ENCODE results near the gene PRKAG2. TPM values are rescaled to one million over a fixed set of nuclear protein-coding genes. Genes with fewer than 3 reads are reported as not detected.

PRKAG2 gene
- total and polyA plus RNA-seq, 2 experiments from 2014 or later, result 17.0 to 19.5 TPM

DNA sequence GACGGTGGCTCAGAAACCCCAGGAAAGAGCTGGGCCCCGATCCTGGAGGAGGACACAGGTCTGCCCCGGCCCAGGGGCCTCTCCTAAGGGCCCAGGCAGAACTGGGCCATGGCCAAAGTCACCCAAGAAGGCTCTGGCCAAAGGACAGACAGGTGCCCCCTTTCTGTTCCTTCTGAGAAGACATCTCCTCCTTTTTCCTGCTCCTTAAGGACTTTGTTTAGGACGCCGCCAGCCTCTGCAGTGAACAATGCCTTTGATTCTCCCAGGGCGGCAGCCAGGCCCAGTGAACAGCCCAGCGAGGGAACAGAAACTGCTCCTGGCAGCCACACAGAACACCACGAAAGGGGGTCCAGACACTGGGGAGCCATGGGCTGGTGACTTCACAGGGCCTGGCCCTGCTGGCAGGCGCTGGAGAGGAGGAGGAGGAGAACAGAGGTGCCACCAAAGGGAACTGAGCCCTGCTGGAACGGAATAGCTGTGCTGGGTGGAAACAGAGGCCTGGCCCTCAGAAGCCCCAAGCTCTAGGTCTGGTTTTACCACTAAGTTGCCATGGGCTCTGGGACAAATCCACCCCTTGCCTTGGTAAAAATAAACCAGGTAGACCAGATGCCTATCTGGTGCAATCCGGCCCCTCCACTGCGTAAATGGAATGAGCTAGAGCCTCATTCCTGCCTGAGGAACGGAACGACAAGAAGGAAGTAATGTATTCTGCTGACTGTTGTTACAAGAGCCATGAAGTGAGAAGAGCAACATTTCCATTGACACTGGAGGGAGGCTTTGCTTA lies 193.9 kb downstream of the PRKAG2 start:
- Histone ChIP-seq H3K27ac (no peak overlapping the region), H3K36me3 (ENCODE audit: low read depth) (no peaks in the 10 kb centered on the region), H3K9me2 (ENCODE audit: insufficient read depth) (no peaks in the 10 kb centered on the region), H3K4me1 (ENCODE audit: insufficient read depth) (peaks cover 23% of the 10 kb centered on the region), H3K4me2 (ENCODE audit: unreplicated experiment) (no peak overlapping the region), H3F3A (ENCODE audit: insufficient read depth) (peaks cover 15% of the 10 kb centered on the region), H3K27me3 (replicated peaks; ENCODE audit: insufficient read depth) (no peaks in the 10 kb centered on the region), H3K4me3 (no peak overlapping the region), H4K20me1 (ENCODE audit: insufficient read depth) (no peaks in the 10 kb centered on the region), H2AFZ (no peak overlapping the region), H3K79me2 (ENCODE audit: insufficient read depth) (no peaks in the 10 kb centered on the region), H3K9me3 (ENCODE audit: low read depth) (no peaks in the 10 kb centered on the region), H3K9ac (no peak overlapping the region)
- in situ Hi-C loops (cut with MboI), result no loop called here
- no peak for TF ChIP-seq EZH2 (IDR thresholded peaks at IDR 0.05; ENCODE audit: insufficient read depth, poor library complexity, severe bottlenecking)
- no peak for TF ChIP-seq EZH2phosphoT487 (IDR thresholded peaks at IDR 0.05; ENCODE audit: insufficient read depth, low read depth)
- 91 to 92% methylated on average over 13 to 14 of the region's 14 CpGs for WGBS, 2 experiments (ENCODE audit: low coverage in 1 of 2, low lambda C conversion rate in 2 of 2, missing lambda C conversion rate in 2 of 2)
- DNase-seq, result no peak

DNA sequence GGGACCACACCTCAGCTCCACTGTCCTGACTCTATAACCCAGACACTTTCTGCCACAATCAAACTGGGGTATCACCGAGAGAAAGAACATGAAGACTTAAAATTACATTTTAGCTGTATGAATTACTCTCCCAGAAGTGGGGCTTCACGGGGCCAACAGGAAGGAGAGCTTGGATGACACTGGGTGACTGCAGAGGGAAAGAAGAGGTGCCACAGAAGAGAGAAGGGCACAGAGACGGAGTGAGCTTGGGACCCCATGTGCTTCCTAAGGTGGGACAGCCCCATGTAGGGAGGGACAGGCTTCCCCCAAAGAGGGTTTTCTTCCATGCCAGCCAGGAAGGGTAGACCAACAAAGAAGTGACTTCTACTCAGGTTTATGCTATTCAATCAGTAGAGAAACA lies 195.2 kb downstream of the PRKAG2 start:
- Histone ChIP-seq H4K20me1 (ENCODE audit: insufficient read depth) (no peaks in the 10 kb centered on the region), H3K27ac (no peak overlapping the region), H3K4me3 (no peak overlapping the region), H3K9me2 (ENCODE audit: insufficient read depth) (no peaks in the 10 kb centered on the region), H3K4me1 (ENCODE audit: insufficient read depth) (peaks cover 10% of the 10 kb centered on the region), H2AFZ (no peak overlapping the region), H3K9ac (no peak overlapping the region), H3K79me2 (ENCODE audit: insufficient read depth) (no peaks in the 10 kb centered on the region), H3K27me3 (replicated peaks; ENCODE audit: insufficient read depth) (no peaks in the 10 kb centered on the region), H3K36me3 (ENCODE audit: low read depth) (no peaks in the 10 kb centered on the region), H3K9me3 (ENCODE audit: low read depth) (no peaks in the 10 kb centered on the region), H3F3A (ENCODE audit: insufficient read depth) (peaks cover 8% of the 10 kb centered on the region; the same call in 1 of the 2 replicates), H3K4me2 (ENCODE audit: unreplicated experiment) (no peak overlapping the region)
- TF ChIP-seq EZH2 (IDR thresholded peaks at IDR 0.05; ENCODE audit: insufficient read depth, poor library complexity, severe bottlenecking) (no peak), EZH2phosphoT487 (IDR thresholded peaks at IDR 0.05; ENCODE audit: insufficient read depth, low read depth) (no peak)
- no peak for DNase-seq
- in situ Hi-C loops (cut with MboI), result no loop called here
- 90 to 94% methylated on average over 3 of the region's 3 CpGs for WGBS, 2 experiments (ENCODE audit: low coverage in 1 of 2, low lambda C conversion rate in 2 of 2, missing lambda C conversion rate in 2 of 2)

DNA sequence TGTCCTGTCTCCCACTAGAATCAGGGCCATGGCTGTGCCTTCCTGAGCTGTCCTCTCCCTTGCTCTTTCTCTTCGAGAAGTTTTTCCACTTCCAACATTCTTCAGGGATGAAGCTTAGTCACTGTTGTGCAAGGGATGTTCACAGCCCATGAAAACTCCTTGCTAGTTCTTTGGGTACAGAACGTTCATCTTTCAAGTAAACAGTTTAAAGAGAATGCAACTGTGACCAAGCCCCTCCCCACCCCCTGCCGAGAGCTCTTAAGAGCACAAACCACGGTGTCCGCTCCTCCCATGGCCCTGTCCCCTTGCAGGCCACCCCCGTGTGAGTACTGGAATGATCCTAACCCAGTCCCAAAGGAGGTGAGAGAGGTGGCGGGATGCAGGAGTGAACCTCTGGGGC lies 196.1 kb downstream of the PRKAG2 start:
- Histone ChIP-seq H3K4me2 (ENCODE audit: unreplicated experiment) (no peak overlapping the region), H3K79me2 (ENCODE audit: insufficient read depth) (no peaks in the 10 kb centered on the region), H3K9ac (no peak overlapping the region), H3K9me2 (ENCODE audit: insufficient read depth) (no peaks in the 10 kb centered on the region), H3K9me3 (ENCODE audit: low read depth) (no peaks in the 10 kb centered on the region), H2AFZ (no peak overlapping the region), H3F3A (ENCODE audit: insufficient read depth) (0 out of 2 replicates have a peak, but pooled peaks cover 4% of the 10 kb centered on the region), H4K20me1 (ENCODE audit: insufficient read depth) (no peaks in the 10 kb centered on the region), H3K4me3 (no peak overlapping the region), H3K4me1 (ENCODE audit: insufficient read depth) (peaks cover 5% of the 10 kb centered on the region; the same call in 1 of the 2 replicates), H3K36me3 (ENCODE audit: low read depth) (no peaks in the 10 kb centered on the region), H3K27me3 (replicated peaks; ENCODE audit: insufficient read depth) (no peaks in the 10 kb centered on the region), H3K27ac (no peak overlapping the region)
- in situ Hi-C loops (cut with MboI), result no loop called here
- 18 to 23% methylated on average over 7 of the region's 7 CpGs for WGBS, 2 experiments (ENCODE audit: low coverage in 1 of 2, low lambda C conversion rate in 2 of 2, missing lambda C conversion rate in 2 of 2)
- TF ChIP-seq EZH2phosphoT487 (IDR thresholded peaks at IDR 0.05; ENCODE audit: insufficient read depth, low read depth) (no peak), EZH2 (IDR thresholded peaks at IDR 0.05; ENCODE audit: insufficient read depth, poor library complexity, severe bottlenecking) (no peak)
- peak; percentile 83 for DNase-seq

DNA sequence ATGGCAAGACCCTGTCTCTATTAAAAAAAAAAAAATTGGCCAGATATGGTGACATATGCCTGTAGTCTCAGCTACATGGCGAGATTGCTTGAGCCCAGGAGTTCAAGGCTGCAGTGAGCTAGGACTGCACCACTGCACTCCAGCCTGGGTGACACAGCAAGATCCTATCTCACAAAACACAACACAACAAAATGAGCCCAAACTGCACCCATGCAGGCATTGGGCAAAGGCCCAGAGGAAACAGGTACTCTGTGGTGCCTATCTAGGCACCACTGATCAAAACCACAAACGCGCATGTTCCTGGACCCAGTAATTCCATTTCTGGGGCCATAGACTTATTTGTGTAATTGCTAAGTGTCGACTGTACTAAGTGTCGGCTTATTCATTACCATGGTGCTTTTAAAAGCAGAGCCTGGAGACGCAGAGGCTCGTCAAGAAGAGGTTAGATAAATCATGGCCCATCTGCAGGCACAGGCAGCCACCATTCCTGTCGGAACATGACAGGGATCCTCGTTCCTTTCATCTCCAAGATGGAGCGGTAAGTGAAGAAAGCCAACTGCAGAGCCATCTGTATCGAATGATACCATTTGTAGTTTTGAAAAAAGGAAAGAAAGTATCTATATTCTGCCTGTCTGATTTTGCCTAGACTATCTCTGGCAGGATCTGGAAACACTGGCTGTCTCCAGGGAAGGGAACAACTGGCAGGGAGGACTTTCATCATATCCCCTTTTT lies 196.9 kb downstream of the PRKAG2 start:
- 95% methylated on average over 11 of the region's 11 CpGs for WGBS, 2 experiments (ENCODE audit: low coverage in 1 of 2, low lambda C conversion rate in 2 of 2, missing lambda C conversion rate in 2 of 2)
- in situ Hi-C loops (cut with MboI), result no loop called here
- no peak for DNase-seq

More for the DNA sequence above, 196.9 kb downstream of the PRKAG2 start:
- H3K4me1 ChIP-seq (ENCODE audit: insufficient read depth), result peaks cover 5% of the 10 kb centered on the region; the same call in 1 of the 2 replicates
- H3K4me2 ChIP-seq (ENCODE audit: unreplicated experiment), result no peak overlapping the region
- H2AFZ ChIP-seq, result no peak overlapping the region
- no peak for TF ChIP-seq EZH2 (IDR thresholded peaks at IDR 0.05; ENCODE audit: insufficient read depth, poor library complexity, severe bottlenecking)
- no peak for TF ChIP-seq EZH2phosphoT487 (IDR thresholded peaks at IDR 0.05; ENCODE audit: insufficient read depth, low read depth)
- H3K27ac ChIP-seq, result no peak overlapping the region
- H3K4me3 ChIP-seq, result no peak overlapping the region
- no peaks in the 10 kb centered on the region for H3K9me2 ChIP-seq (ENCODE audit: insufficient read depth)
- H3K27me3 ChIP-seq (replicated peaks; ENCODE audit: insufficient read depth), result no peaks in the 10 kb centered on the region
- no peaks in the 10 kb centered on the region for H3K9me3 ChIP-seq (ENCODE audit: low read depth)
- no peaks in the 10 kb centered on the region for H4K20me1 ChIP-seq (ENCODE audit: insufficient read depth)
- 0 out of 2 replicates have a peak, but pooled peaks cover 4% of the 10 kb centered on the region for H3F3A ChIP-seq (ENCODE audit: insufficient read depth)
- no peaks in the 10 kb centered on the region for H3K79me2 ChIP-seq (ENCODE audit: insufficient read depth)
- H3K36me3 ChIP-seq (ENCODE audit: low read depth), result no peaks in the 10 kb centered on the region
- H3K9ac ChIP-seq, result no peak overlapping the region
